Activated CD8-positive, alpha-beta T cell treated with anti-CD3 and anti-CD28 coated beads for 36 hours (primary cell): Measurements from ENCODE around the gene NOTCH3. TPM values are rescaled to one million over a fixed set of nuclear protein-coding genes. Genes with fewer than 3 reads are reported as not detected.

Source experiments
- ATAC-seq: fragments of 200-7000 bp; cut with Tn5 transposase; one replicate; pipeline ENCODE4 v1.10.0; 2021; ENCODE audit warnings: mild to moderate bottlenecking, moderate library complexity
- CTCF ChIA-PET: fragments of 350-600 bp; sonication (Branson Sonifier 250); formaldehyde crosslinking; loops from one replicate; lab custom pipeline; 2021; ENCODE audit warnings: antibody characterized with exemption; lab: Charles Lee
- POLR2A ChIA-PET: fragments of 350-600 bp; sonication (Branson Sonifier 250); formaldehyde crosslinking; loops from one replicate; lab custom pipeline; 2021; ENCODE audit warnings: antibody characterized with exemption; lab: Charles Lee
- DNase-seq: peaks from one replicate; pipeline ENCODE4 v3.0.0-alpha.2; 2020
- H3K27ac Mint-ChIP-seq: one replicate; pipeline ENCODE4 v1.8.0; 2021; ENCODE audit warnings: mild to moderate bottlenecking, mixed read lengths
- H3K27me3 Mint-ChIP-seq: one replicate; pipeline ENCODE4 v1.8.0; 2021; ENCODE audit warnings: mixed read lengths
- H3K36me3 Mint-ChIP-seq: one replicate; pipeline ENCODE4 v1.8.0; 2021; ENCODE audit warnings: low read depth, mixed read lengths
- H3K4me1 Mint-ChIP-seq: one replicate; pipeline ENCODE4 v1.8.0; 2021; ENCODE audit warnings: low read depth, mixed read lengths
- H3K4me3 Mint-ChIP-seq: one replicate; pipeline ENCODE4 v1.8.0; 2021; ENCODE audit warnings: mild to moderate bottlenecking, moderate library complexity, mixed read lengths
- H3K9me3 Mint-ChIP-seq: one replicate; pipeline ENCODE4 v1.8.0; 2021; ENCODE audit warnings: mixed read lengths
- CTCF ChIP-seq: fragments of 200-600 bp; IDR thresholded peaks from one replicate; pipeline ENCODE4 v1.8.0; 2022; ENCODE audit warnings: antibody characterized with exemption, mild to moderate bottlenecking
- intact Hi-C: fragments of 100-400 bp; cut with micrococcal nuclease; formaldehyde crosslinking; loops from one replicate; pipeline ENCODE4 v1.10.0; 2022
- total RNA-seq, 2 experiments: library from RNA; stranded (reverse); gene quantifications; one replicate each; pipeline ENCODE4 v1.2.3, GENCODE V29; 2021

NOTCH3 gene
- total RNA-seq, 2 experiments from 2014 or later = 0.16 TPM; not detected in 1

GRCh38 chr19:15161028-15161984 is 39.5 kb downstream of the NOTCH3 start:
- Mint-ChIP-seq H3K9me3 (peaks cover 13% of the 10 kb centered on the region), H3K27ac (no peak overlapping the region), H3K27me3 (peaks cover 1% of the 10 kb centered on the region), H3K36me3 (no peaks in the 10 kb centered on the region), H3K4me3 (no peak overlapping the region), H3K4me1 (no peaks in the 10 kb centered on the region)
- POLR2A ChIA-PET = no interaction called here
- intact Hi-C loops = no loop called here
- TF ChIP-seq CTCF = no peak
- ATAC-seq = no peak
- no peak for DNase-seq
- CTCF ChIA-PET = interaction anchor here (1.0 to 1.6 kb wide), 4 partner anchors 16 to 258 kb away, joined by 3 to 5 read pairs (median 4); partner anchors contain the start of gene AKAP8L

GRCh38 chr19:15159251-15159650 is 41.5 kb downstream of the NOTCH3 start:
- intact Hi-C loops = no loop called here

GRCh38 chr19:15156391-15156790 is 44.4 kb downstream of the NOTCH3 start:
- Mint-ChIP-seq H3K27me3 (peaks cover 11% of the 10 kb centered on the region), H3K4me3 (no peak overlapping the region), H3K27ac (no peak overlapping the region), H3K4me1 (no peaks in the 10 kb centered on the region), H3K9me3 (peaks cover 2% of the 10 kb centered on the region), H3K36me3 (no peaks in the 10 kb centered on the region)
- intact Hi-C loops = no loop called here
- no peak for ATAC-seq
- no peak for DNase-seq
- CTCF ChIA-PET = interaction anchor here (2.5 kb wide), 1 partner anchor 64 kb away, joined by 13 read pairs; no protein-coding TSS in a partner anchor
- POLR2A ChIA-PET = no interaction called here
- no peak for TF ChIP-seq CTCF

More at GRCh38 chr19:15159251-15159650, 41.5 kb downstream of the NOTCH3 start:
- ATAC-seq (no peak), DNase-seq (no peak)
- no peak overlapping the region for H3K4me3 Mint-ChIP-seq
- H3K4me1 Mint-ChIP-seq = no peaks in the 10 kb centered on the region
- TF ChIP-seq CTCF = no peak
- POLR2A ChIA-PET = interaction anchor here (1.5 kb wide), 1 partner anchor 28 kb away, joined by 3 read pairs; no protein-coding TSS in a partner anchor
- H3K27me3 Mint-ChIP-seq = peaks cover 3% of the 10 kb centered on the region
- peaks cover 2% of the 10 kb centered on the region for H3K9me3 Mint-ChIP-seq
- CTCF ChIA-PET = interaction anchor here (1.2 to 2.0 kb wide), 3 partner anchors 18 to 58 kb away, joined by 3 to 14 read pairs (median 3); no protein-coding TSS in a partner anchor
- no peak overlapping the region for H3K27ac Mint-ChIP-seq
- H3K36me3 Mint-ChIP-seq = no peaks in the 10 kb centered on the region

GRCh38 chr19:15155296-15155695 is 45.5 kb downstream of the NOTCH3 start:
- no peak for DNase-seq
- Mint-ChIP-seq H3K27me3 (peaks cover 11% of the 10 kb centered on the region), H3K4me1 (peaks cover 2% of the 10 kb centered on the region), H3K36me3 (no peaks in the 10 kb centered on the region), H3K27ac (no peak overlapping the region), H3K4me3 (no peak overlapping the region), H3K9me3 (peaks cover 2% of the 10 kb centered on the region)
- POLR2A ChIA-PET = no interaction called here
- no peak for TF ChIP-seq CTCF
- intact Hi-C loops = no loop called here
- no peak for ATAC-seq
- CTCF ChIA-PET = interaction anchor here (1.0 to 7.2 kb wide), 5 partner anchors 19 to 178 kb away, joined by 3 to 88 read pairs (median 9); no protein-coding TSS in a partner anchor
